Testis (tissue), 3 donors: ENCODE measurements around the gene KLRF1. TPM values are rescaled to one million over a fixed set of nuclear protein-coding genes. Genes with fewer than 3 reads are reported as not detected.

Experiments
- DNase-seq: peaks from one replicate; pipeline ENCODE4 v3.0.0-alpha.2; 2019
- H3K27ac ChIP-seq, 2 donors: fragments of 200-600 bp; sonication (generic); one replicate each; pipeline ENCODE4 v1.5.1; 2019
- H3K27me3 ChIP-seq: fragments of 200-600 bp; sonication (generic); one replicate; pipeline ENCODE4 v1.5.1; 2019
- H3K36me3 ChIP-seq: fragments of 200-600 bp; sonication (generic); one replicate; pipeline ENCODE4 v1.5.1; 2017; ENCODE audit warnings: low read depth; ENCODE audit errors: missing control alignments
- H3K4me1 ChIP-seq: fragments of 200-600 bp; sonication (generic); one replicate; pipeline ENCODE4 v1.5.1; 2019
- H3K4me3 ChIP-seq, 2 donors: fragments of 200-600 bp; sonication (generic); one replicate each; pipeline ENCODE4 v1.5.1; 2017 to 2019
- H3K9me3 ChIP-seq: fragments of 200-600 bp; sonication (generic); one replicate; pipeline ENCODE4 v1.5.1; 2017
- POLR2A ChIP-seq: fragments of 450-650 bp; IDR thresholded peaks from one replicate; pipeline ENCODE4 v1.6.1; 2017; ENCODE audit warnings: antibody characterized with exemption, mild to moderate bottlenecking, moderate library complexity
- WGBS, 2 donors: methylation state at CpG; one replicate each; pipeline ENCODE4 v1.1.5; 2018; 5-methylcytosine and 5-hydroxymethylcytosine counted together
- intact Hi-C: fragments of 100-400 bp; cut with DNase I; formaldehyde crosslinking; loops from one replicate; pipeline ENCODE4 v1.15.1; 2023; ENCODE audit warnings: low total_unique reads
- polyA plus RNA-seq: library from polyadenylated mRNA; stranded (reverse); fragments of 350-450 nt; fragmentation: Illumina TruSeq; extraction: RNeasy Lipid Tissue Mini Kit (QIAGEN cat#74804); gene quantifications from one replicate; pipeline ENCODE4 v1.2.3, GENCODE V29; 2014; ENCODE audit warnings: low read depth, low replicate concordance; ENCODE audit not compliant: insufficient read depth
- total RNA-seq, 2 donors: library from RNA; depleted of rRNA; stranded (reverse); fragments of >200 nt; gene quantifications; one replicate each; pipeline ENCODE4 v1.2.3, GENCODE V29; 2016
- TF ChIP-seq, protein P1 (sequence below), 3 experiments: fragments of 450-650 bp in 2 of 3; fragments of 200-600 bp in 1 of 3; sonication (generic) in 1 of 3; IDR thresholded peaks; one replicate each; pipeline ENCODE4 v1.5.1; 2016 to 2019; ENCODE audit warnings: antibody characterized with exemption in 3 of 3, mild to moderate bottlenecking in 2 of 3, moderate library complexity in 1 of 3

The KLRF1 gene
- total and polyA plus RNA-seq, 3 donors from 2014 or later, result 0.43 to 1.2 (median 1.0) TPM

DNA sequence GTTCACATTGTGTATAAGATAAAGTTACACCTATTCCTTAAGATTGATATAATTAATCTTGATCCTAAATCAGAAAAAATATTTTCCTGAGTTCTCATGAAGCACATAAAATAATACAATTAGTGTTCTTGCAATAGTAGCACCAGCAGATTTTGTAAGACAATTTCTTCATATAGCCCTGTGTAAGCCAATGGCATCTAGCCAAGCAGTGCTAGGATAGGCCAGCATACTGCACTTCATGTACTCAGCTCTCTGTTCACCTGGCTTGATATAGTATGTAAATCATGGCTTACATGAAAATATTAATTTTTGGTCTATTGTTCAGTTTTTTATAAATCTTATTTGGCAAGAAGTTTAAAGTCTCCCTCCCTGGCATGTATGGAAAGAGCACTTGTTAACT is 55.9 kb downstream of the KLRF1 start:
- Histone ChIP-seq H3K4me3 (no peak overlapping the region), H3K27me3 (no peaks in the 10 kb centered on the region), H3K9me3 (no peaks in the 10 kb centered on the region), H3K4me1 (no peaks in the 10 kb centered on the region), H3K27ac (no peak overlapping the region), H3K36me3 (no peaks in the 10 kb centered on the region)
- no peak for TF ChIP-seq POLR2A
- TF ChIP-seq, protein P1, sequence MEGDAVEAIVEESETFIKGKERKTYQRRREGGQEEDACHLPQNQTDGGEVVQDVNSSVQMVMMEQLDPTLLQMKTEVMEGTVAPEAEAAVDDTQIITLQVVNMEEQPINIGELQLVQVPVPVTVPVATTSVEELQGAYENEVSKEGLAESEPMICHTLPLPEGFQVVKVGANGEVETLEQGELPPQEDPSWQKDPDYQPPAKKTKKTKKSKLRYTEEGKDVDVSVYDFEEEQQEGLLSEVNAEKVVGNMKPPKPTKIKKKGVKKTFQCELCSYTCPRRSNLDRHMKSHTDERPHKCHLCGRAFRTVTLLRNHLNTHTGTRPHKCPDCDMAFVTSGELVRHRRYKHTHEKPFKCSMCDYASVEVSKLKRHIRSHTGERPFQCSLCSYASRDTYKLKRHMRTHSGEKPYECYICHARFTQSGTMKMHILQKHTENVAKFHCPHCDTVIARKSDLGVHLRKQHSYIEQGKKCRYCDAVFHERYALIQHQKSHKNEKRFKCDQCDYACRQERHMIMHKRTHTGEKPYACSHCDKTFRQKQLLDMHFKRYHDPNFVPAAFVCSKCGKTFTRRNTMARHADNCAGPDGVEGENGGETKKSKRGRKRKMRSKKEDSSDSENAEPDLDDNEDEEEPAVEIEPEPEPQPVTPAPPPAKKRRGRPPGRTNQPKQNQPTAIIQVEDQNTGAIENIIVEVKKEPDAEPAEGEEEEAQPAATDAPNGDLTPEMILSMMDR (IDR thresholded peaks at IDR 0.05), result no peak
- intact Hi-C loops, result no loop called here
- DNase-seq, result no peak

DNA sequence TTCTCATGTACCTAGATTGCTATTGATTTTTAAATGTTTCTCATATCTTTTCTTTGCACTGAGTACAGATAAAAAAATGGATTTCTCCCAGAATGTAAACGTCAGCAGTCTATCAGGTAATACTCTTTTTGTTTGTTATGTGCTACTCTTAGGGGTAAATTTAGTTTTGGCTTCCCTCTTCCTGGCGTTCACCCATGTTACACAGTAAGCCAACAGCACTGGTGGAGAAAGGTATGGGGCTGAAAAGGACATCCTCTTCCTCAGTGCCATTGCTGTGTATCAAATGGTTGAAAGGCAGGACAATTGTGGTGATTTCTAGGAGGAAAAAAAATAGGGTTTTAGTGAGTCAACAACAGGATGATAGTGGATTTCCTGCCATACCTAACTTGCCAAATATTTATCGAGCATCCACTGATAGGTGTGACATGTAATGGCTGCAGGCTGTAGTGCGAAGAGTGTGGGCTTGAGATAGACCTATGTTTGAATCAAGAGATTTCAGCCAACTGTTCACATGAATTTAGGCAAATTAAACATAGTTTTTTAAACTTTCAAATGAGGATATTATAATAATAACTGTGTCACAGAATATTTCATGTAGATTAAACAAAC is 61.5 kb downstream of the KLRF1 start:
- TF ChIP-seq, protein P1 (IDR thresholded peaks at IDR 0.05), result no peak
- no peak for TF ChIP-seq POLR2A
- no peak overlapping the region for H3K4me3 ChIP-seq
- intact Hi-C loops, result no loop called here
- DNase-seq, result no peak
- H3K36me3 ChIP-seq, result no peaks in the 10 kb centered on the region
- no peaks in the 10 kb centered on the region for H3K27me3 ChIP-seq
- H3K27ac ChIP-seq, result no peak overlapping the region
- 61 to 65% methylated on average over 4 of the region's 4 CpGs for WGBS, 2 donors
- no peaks in the 10 kb centered on the region for H3K9me3 ChIP-seq
- H3K4me1 ChIP-seq, result no peaks in the 10 kb centered on the region

Other genes starting within 250 kb of the KLRF1 start
- under 1 TPM in 1 of 2 donors, not detected in 1; 0.25 TPM for gene KLRB1, start 219.6 kb upstream of the KLRF1 start, total RNA-seq
- gene KLRB1, start 219.6 kb upstream of the KLRF1 start, polyA plus RNA-seq, result 1.5 TPM
- 10 to 100 TPM; 32.1 to 36.3 TPM for gene CLEC2D, start 157.8 kb upstream of the KLRF1 start, total RNA-seq
- 25.5 TPM for gene CLEC2D, start 157.8 kb upstream of the KLRF1 start, polyA plus RNA-seq
- gene CLECL1, start 94.4 kb upstream of the KLRF1 start, total RNA-seq, result not detected
- 1.4 TPM for gene CLECL1, start 94.4 kb upstream of the KLRF1 start, polyA plus RNA-seq
- gene CD69, start 66.6 kb upstream of the KLRF1 start, total RNA-seq, result 1 to 10 TPM; 2.1 to 3.0 TPM
- 3.3 TPM for gene CD69, start 66.6 kb upstream of the KLRF1 start, polyA plus RNA-seq
- 1 to 10 TPM; 1.2 to 5.1 TPM for gene CLEC2B, start 41.9 kb downstream of the KLRF1 start, total RNA-seq
- 3.3 TPM for gene CLEC2B, start 41.9 kb downstream of the KLRF1 start, polyA plus RNA-seq
- gene KLRF2, start 54.0 kb downstream of the KLRF1 start, total RNA-seq, result under 1 TPM in 1 of 2 donors, not detected in 1; 0.79 TPM
- gene KLRF2, start 54.0 kb downstream of the KLRF1 start, polyA plus RNA-seq, result not detected
- not detected for gene CLEC2A, start 104.9 kb downstream of the KLRF1 start, total RNA-seq
- gene CLEC2A, start 104.9 kb downstream of the KLRF1 start, polyA plus RNA-seq, result not detected
- under 1 TPM in 1 of 2 donors, not detected in 1; 0.31 TPM for gene CLEC12A, start 143.9 kb downstream of the KLRF1 start, total RNA-seq
- 2.0 TPM for gene CLEC12A, start 143.9 kb downstream of the KLRF1 start, polyA plus RNA-seq
- gene CLEC1B, start 171.6 kb downstream of the KLRF1 start, total RNA-seq, result 1 to 10 TPM in 1 of 2 donors, under 1 TPM in 1; 0.63 to 1.7 TPM
- 1.2 TPM for gene CLEC1B, start 171.6 kb downstream of the KLRF1 start, polyA plus RNA-seq
- gene CLEC12B, start 183.1 kb downstream of the KLRF1 start, total RNA-seq, result 10 to 100 TPM; 76.4 to 77.6 TPM
- gene CLEC12B, start 183.1 kb downstream of the KLRF1 start, polyA plus RNA-seq, result 34.3 TPM
- 1 to 10 TPM; 2.6 to 5.4 TPM for gene CLEC9A, start 203.2 kb downstream of the KLRF1 start, total RNA-seq
- gene CLEC9A, start 203.2 kb downstream of the KLRF1 start, polyA plus RNA-seq, result 6.3 TPM